Fibroblast of mammary gland (primary cell): ENCODE results near the gene NCBP2L.

Experiments used
- DNase-seq: peaks from one replicate; pipeline ENCODE4 v3.0.0-alpha.2; 2010; ENCODE audit warnings: low read depth
- H3K4me3 ChIP-seq: 2 replicates; pipeline ENCODE4 v1.5.1; 2011; ENCODE audit warnings: low read depth, mild to moderate bottlenecking, low read length, moderate library complexity; ENCODE audit not compliant: control insufficient read depth
- TF ChIP-seq, protein P1 (sequence below): conservative IDR thresholded peaks from 2 replicates; pipeline ENCODE4 v1.5.1; 2011; ENCODE audit warnings: low read depth, low read length, inconsistent platforms; ENCODE audit not compliant: control insufficient read depth, insufficient read depth

NCBP2L gene

DNA sequence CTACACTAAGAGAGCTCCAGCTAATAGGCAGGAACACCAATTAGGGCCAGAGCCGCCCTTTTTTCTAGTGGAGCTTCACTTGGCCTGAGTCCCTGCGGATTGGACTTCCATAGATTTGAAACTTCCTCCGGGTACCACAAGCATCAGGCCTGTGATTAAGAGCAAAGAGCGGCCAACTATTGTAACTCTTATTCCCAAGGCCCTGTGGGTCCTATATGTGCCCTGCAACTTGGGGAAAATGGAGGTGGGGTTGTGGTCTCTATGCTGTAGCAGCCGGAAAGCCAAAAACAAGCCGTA is at the start of gene NCBP2L:
NCBP2L (plus strand) TSS at position 198 of the 297 bp plus-strand sequence. CDS start 16,488 bp downstream, outside the sequence.
- TF ChIP-seq, protein P1, sequence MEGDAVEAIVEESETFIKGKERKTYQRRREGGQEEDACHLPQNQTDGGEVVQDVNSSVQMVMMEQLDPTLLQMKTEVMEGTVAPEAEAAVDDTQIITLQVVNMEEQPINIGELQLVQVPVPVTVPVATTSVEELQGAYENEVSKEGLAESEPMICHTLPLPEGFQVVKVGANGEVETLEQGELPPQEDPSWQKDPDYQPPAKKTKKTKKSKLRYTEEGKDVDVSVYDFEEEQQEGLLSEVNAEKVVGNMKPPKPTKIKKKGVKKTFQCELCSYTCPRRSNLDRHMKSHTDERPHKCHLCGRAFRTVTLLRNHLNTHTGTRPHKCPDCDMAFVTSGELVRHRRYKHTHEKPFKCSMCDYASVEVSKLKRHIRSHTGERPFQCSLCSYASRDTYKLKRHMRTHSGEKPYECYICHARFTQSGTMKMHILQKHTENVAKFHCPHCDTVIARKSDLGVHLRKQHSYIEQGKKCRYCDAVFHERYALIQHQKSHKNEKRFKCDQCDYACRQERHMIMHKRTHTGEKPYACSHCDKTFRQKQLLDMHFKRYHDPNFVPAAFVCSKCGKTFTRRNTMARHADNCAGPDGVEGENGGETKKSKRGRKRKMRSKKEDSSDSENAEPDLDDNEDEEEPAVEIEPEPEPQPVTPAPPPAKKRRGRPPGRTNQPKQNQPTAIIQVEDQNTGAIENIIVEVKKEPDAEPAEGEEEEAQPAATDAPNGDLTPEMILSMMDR = no peak
- no peak for DNase-seq
- peak within 1 kb of the TSS; percentile 42 for H3K4me3 ChIP-seq

- TF ChIP-seq, protein P1 = no peak
- no peak for DNase-seq
- H3K4me3 ChIP-seq = no peak overlapping the region
Observed at GRCh38 chrX:107728371-107729099, 49.0 kb upstream of the NCBP2L start.

DNA sequence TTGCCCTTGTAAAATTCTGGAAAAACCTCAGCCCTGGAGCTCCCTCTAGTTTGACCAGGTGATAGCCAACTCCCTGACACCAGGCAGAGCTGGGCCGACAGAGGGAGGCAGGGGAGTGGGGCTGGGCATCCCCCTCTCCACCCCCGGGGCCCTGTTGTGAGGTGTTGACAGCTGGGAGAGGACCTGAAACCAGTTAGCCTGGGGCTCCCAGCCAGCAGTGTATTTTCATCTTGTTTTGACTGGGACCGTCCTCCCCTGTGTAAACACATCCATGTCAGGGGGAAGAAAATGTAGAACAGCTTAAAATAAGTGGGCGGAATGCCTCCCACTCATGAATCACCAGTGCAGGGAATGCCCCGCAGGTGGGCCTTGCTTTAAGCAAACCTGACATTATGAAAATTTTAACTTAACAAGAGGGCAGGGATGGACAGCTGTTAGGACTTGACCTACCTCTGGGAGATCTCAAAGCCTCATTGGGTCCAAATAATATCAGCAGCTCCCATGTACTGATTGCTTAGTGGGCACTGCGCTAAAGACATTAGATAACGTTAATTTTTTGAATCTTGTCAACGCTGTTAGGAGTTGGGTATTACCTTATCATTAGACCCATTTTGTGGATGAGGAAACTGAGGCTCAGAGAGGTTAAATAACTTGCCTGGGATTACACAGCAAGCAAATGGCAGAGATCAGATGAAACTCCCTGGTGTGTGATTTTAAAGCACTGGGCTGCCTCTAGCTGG is 47.8 kb upstream of the NCBP2L start:
- TF ChIP-seq, protein P1 = no peak
- H3K4me3 ChIP-seq = no peak overlapping the region
- DNase-seq = no peak

- TF ChIP-seq, protein P1 = no peak
- no peak for DNase-seq
- H3K4me3 ChIP-seq = no peak overlapping the region
Observed at GRCh38 chrX:107730298-107730655, 47.3 kb upstream of the NCBP2L start.

GRCh38 chrX:107730991-107731766 is 46.4 kb upstream of the NCBP2L start:
- H3K4me3 ChIP-seq = no peak overlapping the region
- TF ChIP-seq, protein P1 = no peak
- no peak for DNase-seq

- H3K4me3 ChIP-seq = no peak overlapping the region
- TF ChIP-seq, protein P1 = no peak
- peak; percentile 87 for DNase-seq
Observed at GRCh38 chrX:107731831-107732502, 45.6 kb upstream of the NCBP2L start.
